ENCODE results near the gene WFDC12. TPM values are rescaled to one million over a fixed set of nuclear protein-coding genes. Genes with fewer than 3 reads are reported as not detected.

WFDC12 gene
- total RNA-seq, 4 donors from 2014 or later = 0.68 TPM; not detected in 3

DNA sequence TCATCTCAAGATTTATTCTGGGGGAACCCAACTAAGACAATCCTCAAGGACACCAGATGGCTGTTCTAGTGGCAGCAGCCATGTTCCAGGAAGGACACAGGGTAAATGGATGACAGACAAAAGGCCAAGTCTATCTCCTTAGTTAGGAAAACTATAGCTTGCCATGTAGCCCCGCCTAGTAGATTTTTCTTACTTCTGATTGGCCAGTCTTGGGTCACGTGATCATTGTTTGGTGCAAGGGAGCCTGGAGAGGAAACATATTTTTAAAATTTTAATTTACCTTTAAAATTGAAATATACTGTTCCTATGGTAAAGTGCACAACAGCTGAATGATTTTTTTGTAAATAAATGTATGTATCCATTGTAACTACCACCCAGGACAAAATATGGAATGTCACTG, 18.9 kb downstream of the WFDC12 start:
- Histone ChIP-seq H3K4me1 (peaks cover 0 to 6% (median 4%) of the 10 kb centered on the region in 4 donors), H3K27ac (no peak overlapping the region), H3K36me3 (no peaks in the 10 kb centered on the region), H3K27me3 (peaks cover 27% of the 10 kb centered on the region), H3K4me3 (no peak overlapping the region), H3K9me3 (no peaks in the 10 kb centered on the region)
- in situ Hi-C loops (cut with MboI; ENCODE audit: low pct_ligation_motif_present in 1 of 4, low pct_unique_long_range_greater_than_20kb in 1 of 4, low sequenced_read_pairs in 3 of 4) (loop anchor here in 1 of 4 donors (25.0 kb wide), 1 partner anchor 182 kb away; no protein-coding TSS in a partner anchor), intact Hi-C loops (cut with DNase I; ENCODE audit: low total_unique reads) (no loop called here)
- TF ChIP-seq, protein P1, sequence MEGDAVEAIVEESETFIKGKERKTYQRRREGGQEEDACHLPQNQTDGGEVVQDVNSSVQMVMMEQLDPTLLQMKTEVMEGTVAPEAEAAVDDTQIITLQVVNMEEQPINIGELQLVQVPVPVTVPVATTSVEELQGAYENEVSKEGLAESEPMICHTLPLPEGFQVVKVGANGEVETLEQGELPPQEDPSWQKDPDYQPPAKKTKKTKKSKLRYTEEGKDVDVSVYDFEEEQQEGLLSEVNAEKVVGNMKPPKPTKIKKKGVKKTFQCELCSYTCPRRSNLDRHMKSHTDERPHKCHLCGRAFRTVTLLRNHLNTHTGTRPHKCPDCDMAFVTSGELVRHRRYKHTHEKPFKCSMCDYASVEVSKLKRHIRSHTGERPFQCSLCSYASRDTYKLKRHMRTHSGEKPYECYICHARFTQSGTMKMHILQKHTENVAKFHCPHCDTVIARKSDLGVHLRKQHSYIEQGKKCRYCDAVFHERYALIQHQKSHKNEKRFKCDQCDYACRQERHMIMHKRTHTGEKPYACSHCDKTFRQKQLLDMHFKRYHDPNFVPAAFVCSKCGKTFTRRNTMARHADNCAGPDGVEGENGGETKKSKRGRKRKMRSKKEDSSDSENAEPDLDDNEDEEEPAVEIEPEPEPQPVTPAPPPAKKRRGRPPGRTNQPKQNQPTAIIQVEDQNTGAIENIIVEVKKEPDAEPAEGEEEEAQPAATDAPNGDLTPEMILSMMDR (IDR thresholded peaks at IDR 0.05) = no peak
- TF ChIP-seq EP300 (IDR thresholded peaks at IDR 0.05; ENCODE audit: low read depth) = no peak
- TF ChIP-seq POLR2AphosphoS5 (IDR thresholded peaks at IDR 0.05) = no peak
- no peak for TF ChIP-seq POLR2A (IDR thresholded peaks at IDR 0.05)
- WGBS, 2 donors (ENCODE audit: low coverage in 1 of 2) = 87 to 100% methylated on average over 2 of the region's 2 CpGs
- no peak for DNase-seq

DNA sequence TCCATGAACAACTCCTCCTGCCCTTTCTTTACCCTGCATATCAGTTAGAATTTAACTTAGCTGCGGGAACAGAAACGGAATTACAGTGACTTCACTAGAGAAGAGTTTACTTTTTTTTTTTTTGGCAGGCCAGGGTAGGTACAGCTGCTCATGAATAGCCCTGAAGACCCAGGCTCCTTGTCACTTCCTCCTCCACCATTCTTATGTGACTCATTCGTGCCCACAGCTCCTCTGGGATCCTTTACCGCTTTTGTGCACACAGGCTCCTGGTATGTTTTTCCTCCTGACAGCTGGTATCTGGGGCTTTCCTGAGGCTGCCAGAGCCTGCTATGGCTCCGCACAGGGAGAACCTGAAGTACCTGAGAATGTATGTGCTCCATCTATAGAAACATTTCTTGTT, 19.5 kb downstream of the WFDC12 start:
- no peaks in the 10 kb centered on the region for H3K9me3 ChIP-seq
- no peak overlapping the region for H3K4me3 ChIP-seq
- TF ChIP-seq POLR2A (IDR thresholded peaks at IDR 0.05) = no peak
- no peak for TF ChIP-seq POLR2AphosphoS5 (IDR thresholded peaks at IDR 0.05)
- TF ChIP-seq, protein P1 (IDR thresholded peaks at IDR 0.05) = no peak
- no peak for TF ChIP-seq EP300 (IDR thresholded peaks at IDR 0.05; ENCODE audit: low read depth)
- no peak for DNase-seq
- in situ Hi-C loops (cut with MboI; ENCODE audit: low pct_ligation_motif_present in 1 of 4, low pct_unique_long_range_greater_than_20kb in 1 of 4, low sequenced_read_pairs in 3 of 4) = loop anchor here in 1 of 4 donors (25.0 kb wide), 1 partner anchor 183 kb away; no protein-coding TSS in a partner anchor
- no peaks in the 10 kb centered on the region for H3K36me3 ChIP-seq
- intact Hi-C loops (cut with DNase I; ENCODE audit: low total_unique reads) = no loop called here
- peaks cover 0 to 6% (median 4%) of the 10 kb centered on the region in 4 donors for H3K4me1 ChIP-seq
- WGBS, 2 donors (ENCODE audit: low coverage in 1 of 2) = 30 to 45% methylated on average over 3 to 5 of the region's 5 CpGs
- H3K27me3 ChIP-seq = peaks cover 28% of the 10 kb centered on the region
- H3K27ac ChIP-seq = no peak overlapping the region

DNA sequence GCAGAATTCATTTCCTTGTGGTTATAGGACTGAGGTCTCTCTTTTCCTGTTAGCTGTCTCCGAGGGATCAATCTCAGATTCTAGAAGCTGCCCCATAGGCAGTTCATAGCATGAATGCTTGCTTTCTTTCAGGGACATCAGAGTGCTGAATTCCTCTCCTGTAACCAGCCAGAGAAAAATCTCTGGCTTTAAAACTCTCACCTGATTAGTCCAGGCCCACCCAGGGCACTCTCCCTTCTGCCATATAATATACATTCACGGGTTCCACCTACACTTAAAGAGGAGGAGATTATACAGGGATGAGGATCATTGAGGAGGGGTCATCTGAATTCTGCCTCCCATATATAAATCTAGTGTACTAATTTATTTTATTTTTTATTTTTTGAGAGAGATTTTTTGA, 21.2 kb downstream of the WFDC12 start:
- no peak overlapping the region for H3K4me3 ChIP-seq
- no peaks in the 10 kb centered on the region for H3K9me3 ChIP-seq
- in situ Hi-C loops (cut with MboI; ENCODE audit: low pct_ligation_motif_present in 1 of 4, low pct_unique_long_range_greater_than_20kb in 1 of 4, low sequenced_read_pairs in 3 of 4) (loop anchor here in 1 of 4 donors (25.0 kb wide), 1 partner anchor 184 kb away; no protein-coding TSS in a partner anchor), intact Hi-C loops (cut with DNase I; ENCODE audit: low total_unique reads) (no loop called here)
- no peaks in the 10 kb centered on the region for H3K36me3 ChIP-seq
- DNase-seq = no peak
- peaks cover 0 to 10% (median 6%) of the 10 kb centered on the region in 4 donors for H3K4me1 ChIP-seq
- TF ChIP-seq, protein P1 (IDR thresholded peaks at IDR 0.05) = no peak
- no peak overlapping the region for H3K27ac ChIP-seq
- 78% methylated on average over 2 of the region's 2 CpGs; no CpG with 5 or more reads in 1 of the 2 donors for WGBS, 2 donors (ENCODE audit: low coverage in 1 of 2)
- H3K27me3 ChIP-seq = peaks cover 42% of the 10 kb centered on the region

DNA sequence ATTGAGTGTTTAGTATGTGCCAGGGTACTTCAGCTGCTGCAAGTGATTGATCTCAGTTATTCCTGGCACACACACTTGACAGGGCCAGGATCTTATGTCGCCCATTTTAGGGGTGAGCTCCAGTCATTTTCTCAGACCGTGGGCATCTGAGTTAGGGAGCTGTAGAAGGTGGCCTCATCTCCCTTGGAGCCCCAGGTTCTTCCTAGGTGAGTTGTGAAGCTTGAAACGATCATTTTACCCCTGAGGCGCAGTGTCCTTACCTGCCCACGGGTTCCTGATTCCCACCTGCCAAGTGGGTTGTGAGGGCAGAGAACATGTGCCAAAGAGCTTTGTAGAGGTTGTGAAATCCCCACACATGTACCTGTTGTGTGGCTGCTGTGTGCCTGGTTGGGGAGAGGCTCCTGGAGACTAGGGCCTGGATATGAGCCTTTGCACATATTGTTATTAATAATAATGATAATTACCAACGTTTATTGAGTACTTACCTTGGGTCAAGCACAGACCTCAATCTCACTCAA, 22.9 kb downstream of the WFDC12 start:
- Histone ChIP-seq H3K27me3 (peaks cover 48% of the 10 kb centered on the region), H3K9me3 (no peaks in the 10 kb centered on the region), H3K4me1 (peaks cover 0 to 15% (median 10%) of the 10 kb centered on the region in 4 donors), H3K27ac (no peak overlapping the region), H3K36me3 (no peaks in the 10 kb centered on the region), H3K4me3 (no peak overlapping the region)
- intact Hi-C loops (cut with DNase I; ENCODE audit: low total_unique reads) (no loop called here), in situ Hi-C loops (cut with MboI; ENCODE audit: low pct_ligation_motif_present in 1 of 4, low pct_unique_long_range_greater_than_20kb in 1 of 4, low sequenced_read_pairs in 3 of 4) (loop anchor here in 1 of 4 donors (25.0 kb wide), 1 partner anchor 186 kb away; no protein-coding TSS in a partner anchor)
- 78% methylated on average over 6 of the region's 6 CpGs; no CpG with 5 or more reads in 1 of the 2 donors for WGBS, 2 donors (ENCODE audit: low coverage in 1 of 2)
- no peak for DNase-seq
- TF ChIP-seq, protein P1 (IDR thresholded peaks at IDR 0.05) = no peak
- no peak for TF ChIP-seq POLR2AphosphoS5 (IDR thresholded peaks at IDR 0.05)
- TF ChIP-seq EP300 (IDR thresholded peaks at IDR 0.05; ENCODE audit: low read depth) = no peak
- TF ChIP-seq POLR2A (IDR thresholded peaks at IDR 0.05) = no peak

Data from transverse colon (tissue), 4 donors.